GM19324 (cell line): ENCODE data around the gene PLCB2.

ENCODE experiments used
- ATAC-seq: cut with Tn5 transposase; IDR thresholded peaks from one replicate; pipeline ENCODE4 v1.9.1; 2021; ENCODE audit warnings: mild to moderate bottlenecking, moderate library complexity; ENCODE audit not compliant: unreplicated experiment, low FRiP score

PLCB2 gene

DNA sequence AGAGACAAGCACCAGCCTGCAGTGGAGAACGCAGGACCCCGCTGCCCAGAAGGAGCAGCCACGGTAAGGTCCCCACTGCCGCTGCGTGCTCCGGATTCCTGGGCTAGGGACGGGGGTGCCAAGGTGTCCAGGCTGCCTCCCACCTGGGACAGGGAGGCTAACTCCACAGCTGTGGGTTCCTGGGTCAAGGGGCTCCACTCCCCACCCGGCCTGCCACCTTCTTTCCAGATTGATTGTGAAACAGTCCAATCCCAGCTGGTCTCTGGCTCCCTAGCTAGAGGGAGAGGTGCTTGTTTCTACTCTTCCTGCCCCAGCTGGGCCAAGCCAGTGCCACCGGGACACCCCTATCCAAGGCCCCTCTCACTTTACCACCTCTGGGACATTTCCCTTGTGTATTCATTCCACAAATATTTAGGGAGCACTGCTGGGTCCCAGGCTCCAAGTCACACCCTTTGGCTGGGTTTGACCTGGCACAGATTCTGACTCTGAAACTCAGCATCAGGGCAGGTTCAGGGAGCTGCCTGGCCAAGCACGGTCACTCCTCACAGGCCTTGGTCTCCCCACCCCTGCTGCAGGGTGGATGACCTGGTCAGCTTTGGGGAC, 67.0 kb downstream of the PLCB2 start:
- no peak for ATAC-seq

DNA sequence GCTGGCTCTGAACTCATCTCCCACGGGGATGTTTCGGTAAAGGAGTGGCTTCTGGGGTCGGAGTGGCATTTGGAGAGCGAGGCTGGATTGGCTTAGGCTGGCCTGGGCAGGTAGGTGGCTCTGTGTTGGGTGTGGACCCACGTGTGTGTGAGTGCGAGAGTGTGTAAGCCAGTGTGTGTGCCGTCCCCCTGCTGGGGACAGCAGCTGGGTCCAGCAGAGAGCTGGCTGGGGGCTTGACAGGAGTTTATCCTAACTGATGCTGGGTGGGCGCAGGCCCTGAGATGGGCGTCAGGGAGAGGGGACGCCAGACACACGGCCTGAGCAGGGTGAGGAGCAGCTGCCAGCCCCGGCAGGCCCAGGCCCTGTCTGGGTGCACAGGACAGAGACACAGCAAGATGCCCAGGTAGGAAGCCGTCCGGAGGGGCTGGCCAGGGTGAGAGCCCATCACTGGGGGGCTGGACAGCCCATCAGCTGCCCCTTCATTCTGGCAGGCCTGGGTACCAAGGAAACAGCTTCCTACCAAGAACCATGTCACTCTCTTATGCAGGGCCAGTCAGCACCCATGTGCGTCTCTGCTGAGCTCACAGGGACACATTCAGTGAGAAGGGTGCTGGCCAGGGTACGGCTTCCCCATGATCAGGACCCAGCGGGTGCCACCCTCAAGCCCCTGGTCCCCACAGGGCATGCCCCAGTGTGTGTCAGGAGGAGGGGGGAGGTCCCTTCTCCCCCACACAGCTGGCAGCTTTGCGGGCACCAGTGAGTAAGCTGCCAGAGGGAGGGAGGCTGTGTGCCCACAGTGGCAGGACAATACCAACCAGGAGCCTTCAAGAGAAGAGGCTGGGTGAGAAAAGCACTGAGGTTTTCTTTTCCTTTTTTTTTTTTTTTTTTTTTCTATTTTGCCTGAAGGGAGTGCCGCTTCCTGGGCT, 67.8 kb downstream of the PLCB2 start:
- no peak for ATAC-seq

- no peak for ATAC-seq
These were observed 68.4 kb downstream of the PLCB2 start for GRCh38 chr15:40239404-40239692.

DNA sequence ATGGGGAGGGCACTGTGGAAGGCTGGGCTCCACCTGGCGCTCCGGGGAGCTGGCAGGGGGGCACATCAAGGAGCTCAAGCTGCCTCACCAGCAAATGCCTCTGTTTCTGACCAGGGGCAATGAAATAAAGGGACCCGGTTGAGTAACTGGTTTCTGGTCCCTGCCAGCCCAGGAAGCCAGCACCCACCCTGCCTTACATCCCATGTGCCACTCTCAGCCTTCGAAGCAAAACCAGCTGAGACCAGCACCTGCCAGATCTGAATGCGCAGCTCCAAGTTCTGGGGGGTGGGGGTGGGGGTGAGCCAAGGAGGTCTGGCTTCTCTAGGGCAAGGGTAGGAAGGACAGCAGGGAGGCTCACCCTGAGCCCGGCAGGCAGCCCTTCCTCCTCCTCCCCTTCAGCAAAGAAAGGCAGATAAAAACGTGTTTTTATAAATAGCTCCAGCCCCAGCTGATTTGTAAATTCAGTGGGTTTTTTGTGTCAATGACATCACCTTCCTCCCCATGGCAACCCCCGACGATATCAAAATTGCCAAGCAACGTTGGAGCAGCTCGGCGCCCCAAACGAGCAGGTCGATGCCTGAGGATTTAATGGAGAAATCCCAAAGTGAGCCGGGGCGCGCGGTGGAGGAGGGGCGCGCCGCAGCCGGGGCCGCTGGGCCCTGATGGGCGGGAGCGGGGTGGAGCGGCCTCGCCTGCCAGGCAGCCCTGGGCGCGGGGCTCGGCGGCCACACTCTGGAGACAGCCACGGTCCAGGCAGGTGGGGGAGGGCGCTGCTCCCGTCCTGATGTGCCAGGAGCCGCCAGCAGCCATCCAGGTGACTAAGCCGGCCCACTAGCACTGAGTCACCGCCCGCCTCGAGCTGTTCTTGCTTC, 69.0 kb downstream of the PLCB2 start, which contains the start of gene PAK6:
Gene PAK6, plus strand, starts transcription at position 532 of the 872 bp plus-strand sequence. CDS start 25,723 bp downstream, outside the sequence.
- ATAC-seq: no peak
